Caki2 (cell line): ENCODE measurements around the gene CD300C. TPM values are rescaled to one million over a fixed set of nuclear protein-coding genes. Genes with fewer than 3 reads are reported as not detected.
A peak's percentile ranks its signal among the peaks of the same experiment; 100 is the strongest.

ENCODE experiments used
- DNase-seq: peaks from one replicate; pipeline ENCODE4 v3.0.0-alpha.2; 2015; ENCODE audit warnings: low read depth
- in situ Hi-C: cut with HindIII; loops from 2 replicates; pipeline ENCODE4 v1.10.0; 2016; ENCODE audit warnings: low sequenced_read_pairs, low pct_unique_long_range_greater_than_20kb, mixed read lengths
- total RNA-seq: library from RNA; depleted of rRNA; stranded (reverse); fragments of >200 nt; shearing (Covaris generic); gene quantifications from 2 replicates; pipeline ENCODE4 v1.2.3, GENCODE V29; 2014; ENCODE audit warnings: low replicate concordance

CD300C gene
- total RNA-seq, 1 experiment from 2014 or later: not detected

GRCh38 chr17:74542166-74542565 is 3.7 kb downstream of the CD300C start:
- no peak for DNase-seq
- in situ Hi-C loops: no loop called here

- DNase-seq: no peak
- in situ Hi-C loops: no loop called here
Measured at GRCh38 chr17:74541176-74542111, 4.5 kb downstream of the CD300C start.

- no peak for DNase-seq
- in situ Hi-C loops: no loop called here
Measured at GRCh38 chr17:74539281-74539820, 6.6 kb downstream of the CD300C start.

- in situ Hi-C loops: no loop called here
- DNase-seq: no peak
Measured at GRCh38 chr17:74536890-74537289, 9.0 kb downstream of the CD300C start.

GRCh38 chr17:74532115-74532514 is 13.8 kb downstream of the CD300C start:
- DNase-seq: peak; percentile 75
- in situ Hi-C loops: no loop called here

- DNase-seq: no peak
- in situ Hi-C loops: no loop called here
Measured at GRCh38 chr17:74531231-74531761, 14.6 kb downstream of the CD300C start, which contains the start of gene CD300LB. Gene CD300LB, minus strand, starts transcription at chr17:74531475. Its CDS starts 125 bp downstream, at chr17:74531350.

GRCh38 chr17:74530831-74531150 is 15.1 kb downstream of the CD300C start:
- in situ Hi-C loops: no loop called here

GRCh38 chr17:74529243-74529642 is 16.7 kb downstream of the CD300C start:
- in situ Hi-C loops: no loop called here
- no peak for DNase-seq

More at GRCh38 chr17:74530831-74531150, 15.1 kb downstream of the CD300C start:
- DNase-seq: no peak

GRCh38 chr17:74528491-74529199 is 17.3 kb downstream of the CD300C start:
- in situ Hi-C loops: no loop called here
- no peak for DNase-seq

GRCh38 chr17:74527756-74528155 is 18.2 kb downstream of the CD300C start:
- in situ Hi-C loops: no loop called here
- no peak for DNase-seq

- no peak for DNase-seq
- in situ Hi-C loops: no loop called here
Measured at GRCh38 chr17:74527081-74527480, 18.8 kb downstream of the CD300C start.

GRCh38 chr17:74526681-74527080 is 19.2 kb downstream of the CD300C start:
- no peak for DNase-seq
- in situ Hi-C loops: no loop called here

GRCh38 chr17:74525781-74526288 is 20.1 kb downstream of the CD300C start:
- in situ Hi-C loops: no loop called here
- no peak for DNase-seq

- in situ Hi-C loops: no loop called here
- DNase-seq: no peak
Measured at GRCh38 chr17:74525465-74525725, 20.5 kb downstream of the CD300C start.

GRCh38 chr17:74524653-74525464 is 21.1 kb downstream of the CD300C start:
- in situ Hi-C loops: no loop called here
- no peak for DNase-seq

- no peak for DNase-seq
- in situ Hi-C loops: no loop called here
Measured at GRCh38 chr17:74523308-74523707, 22.6 kb downstream of the CD300C start.

- in situ Hi-C loops: no loop called here
- DNase-seq: no peak
Measured at GRCh38 chr17:74522381-74523105, 23.4 kb downstream of the CD300C start.
